HCT116 (cell line): ENCODE measurements around the gene TCP11L2. TPM values are rescaled to one million over a fixed set of nuclear protein-coding genes. Genes with fewer than 3 reads are reported as not detected.

Source experiments
- ATAC-seq: fragments of 200-7000 bp; cut with Tn5 transposase; 2 replicates; pipeline ENCODE4 v1.9.1; 2020; ENCODE audit warnings: mild to moderate bottlenecking, moderate library complexity
- BruUV-seq: library from RNA; stranded (reverse); fragments of 400-500 nt; replicated peaks from 2 replicates; lab custom pipeline; 2021; lab: Mats Ljungman, UMichigan
- CTCF ChIA-PET: fragments of 300-600 bp; sonication (Branson Sonifier 250); formaldehyde crosslinking; loops from one replicate; lab custom pipeline; 2021; ENCODE audit warnings: antibody characterized with exemption; lab: Charles Lee
- POLR2A ChIA-PET: fragments of 300-600, 350-600 bp; sonication (Branson Sonifier 250); formaldehyde crosslinking; loops from one replicate; lab custom pipeline; 2021; ENCODE audit warnings: antibody characterized with exemption; lab: Charles Lee
- RAD21 ChIA-PET, 2 experiments: fragments of 300-600 bp; sonication (Branson Sonifier 250); formaldehyde crosslinking; loops; one replicate each; lab custom pipeline; 2023; ENCODE audit warnings: low total read pairs in 2 of 2; ENCODE audit not compliant: uncharacterized antibody in 2 of 2, unreplicated experiment in 2 of 2, low non-redundant PET in 1 of 2; lab: Charles Lee
- DNase-seq: peaks from one replicate; pipeline ENCODE4 v3.0.0-alpha.2; 2010; ENCODE audit warnings: low read depth, low spot score
- H2AFZ ChIP-seq: fragments of 200-600 bp; shearing (Covaris generic), sonication (generic); 2 replicates; pipeline ENCODE4 v1.6.1; 2017; ENCODE audit warnings: low read depth, mixed run types, mixed read lengths, antibody characterized with exemption, low read length; ENCODE audit not compliant: poor library complexity, severe bottlenecking
- H3K27ac ChIP-seq: 2 replicates; pipeline ENCODE4 v1.5.1; 2012; ENCODE audit warnings: low read depth, low read length
- H3K27me3 ChIP-seq: fragments of 200-600 bp; sonication (generic); 2 replicates; pipeline ENCODE4 v1.6.1; 2016; ENCODE audit warnings: mixed run types, low read length, mixed read lengths; ENCODE audit not compliant: insufficient read depth
- H3K36me3 ChIP-seq, 2 experiments: fragments of 200-500 bp in 1 of 2; fragments of 200-600 bp in 1 of 2; sonication (Bioruptor generic) in 1 of 2; sonication (generic) in 1 of 2; 2 replicates each; pipeline versions ENCODE4 v1.5.1 to v1.6.1; 2014 to 2016; ENCODE audit warnings: low read length in 2 of 2, inconsistent platforms in 1 of 2, mixed read lengths in 1 of 2, mixed run types in 1 of 2; ENCODE audit not compliant: insufficient read depth in 2 of 2, control insufficient read depth in 1 of 2
- H3K4me1 ChIP-seq, 2 experiments: fragments of 200-600 bp in 1 of 2; sonication (generic) in 1 of 2; 2 replicates each; pipeline versions ENCODE4 v1.5.1 to v1.6.1; 2012 to 2017; ENCODE audit warnings: low read length in 2 of 2, inconsistent platforms in 1 of 2, mild to moderate bottlenecking in 1 of 2, mixed read lengths in 1 of 2, mixed run types in 1 of 2, moderate library complexity in 1 of 2; ENCODE audit not compliant: insufficient read depth in 2 of 2, control insufficient read depth in 1 of 2
- H3K4me2 ChIP-seq: fragments of 200-600 bp; sonication (generic); 2 replicates; pipeline ENCODE4 v1.6.1; 2017; ENCODE audit warnings: mixed run types, low read length, mixed read lengths
- H3K4me3 ChIP-seq, 2 experiments: fragments of 200-600 bp in 1 of 2; sonication (generic) in 1 of 2; replicated peaks in 1 of 2; 2 replicates each; pipeline ENCODE4 v1.5.1; 2011 to 2016; ENCODE audit warnings: low read length in 2 of 2, control low read depth in 1 of 2, low read depth in 1 of 2, mild to moderate bottlenecking in 1 of 2, mixed read lengths in 1 of 2, mixed run types in 1 of 2
- H3K79me2 ChIP-seq: fragments of 200-600 bp; sonication (generic); 2 replicates; pipeline ENCODE4 v1.6.1; 2017; ENCODE audit warnings: mild to moderate bottlenecking, mixed run types, low read length, moderate library complexity, mixed read lengths; ENCODE audit not compliant: insufficient read depth
- H3K9ac ChIP-seq: fragments of 200-600 bp; sonication (generic); 2 replicates; pipeline ENCODE4 v1.6.1; 2016; ENCODE audit warnings: low read length, mixed read lengths
- H3K9me2 ChIP-seq: fragments of 200-600 bp; sonication (generic), shearing (Covaris generic); 2 replicates; pipeline ENCODE4 v1.6.1; 2017; ENCODE audit warnings: mixed run types, mild to moderate bottlenecking, moderate library complexity; ENCODE audit not compliant: insufficient read depth
- H3K9me3 ChIP-seq, 2 experiments: fragments of 200-500 bp in 1 of 2; fragments of 200-600 bp in 1 of 2; sonication (Bioruptor generic) in 1 of 2; sonication (generic) in 1 of 2; 2 replicates each; pipeline ENCODE4 v1.6.1; 2014 to 2017; ENCODE audit warnings: low read length in 2 of 2, mixed read lengths in 2 of 2, inconsistent platforms in 1 of 2, low read depth in 1 of 2, mild to moderate bottlenecking in 1 of 2, mixed run types in 1 of 2, moderate library complexity in 1 of 2; ENCODE audit not compliant: control insufficient read depth in 1 of 2, insufficient read depth in 1 of 2
- H4K20me1 ChIP-seq: fragments of 200-600 bp; sonication (generic), shearing (Covaris generic); 2 replicates; pipeline ENCODE4 v1.6.1; 2017; ENCODE audit warnings: mixed run types, mild to moderate bottlenecking, moderate library complexity; ENCODE audit not compliant: insufficient read depth
- CEBPB ChIP-seq: IDR thresholded peaks from 2 replicates; pipeline ENCODE4 v1.6.1; 2012; ENCODE audit warnings: low read depth
- EGR1 ChIP-seq: IDR thresholded peaks from 2 replicates; pipeline ENCODE4 v1.6.1; 2012; ENCODE audit warnings: low read depth
- ELF1 ChIP-seq: IDR thresholded peaks from 2 replicates; pipeline ENCODE4 v1.6.1; 2012; ENCODE audit warnings: low read depth, borderline replicate concordance
- EZH2 ChIP-seq: fragments of 200-600 bp; sonication (generic); IDR thresholded peaks from 2 replicates; pipeline ENCODE4 v1.6.1; 2017; ENCODE audit warnings: antibody characterized with exemption, mixed run types
- FOSL1 ChIP-seq: IDR thresholded peaks from 2 replicates; pipeline ENCODE4 v1.6.1; 2012; ENCODE audit warnings: low read depth
- POLR2A ChIP-seq: IDR thresholded peaks from 2 replicates; pipeline ENCODE4 v1.7.0; 2011; ENCODE audit warnings: borderline replicate concordance; ENCODE audit not compliant: insufficient read depth, insufficient read length; ENCODE audit errors: extremely low read depth
- RAD21 ChIP-seq: IDR thresholded peaks from 2 replicates; pipeline ENCODE4 v1.6.1; 2012; ENCODE audit warnings: low read depth, mild to moderate bottlenecking
- REST ChIP-seq: IDR thresholded peaks from 2 replicates; pipeline ENCODE4 v1.6.1; 2012; ENCODE audit warnings: low read depth
- SP1 ChIP-seq: IDR thresholded peaks from 2 replicates; pipeline ENCODE4 v1.6.1; 2012; ENCODE audit warnings: low read depth
- SRF ChIP-seq: IDR thresholded peaks from 2 replicates; pipeline ENCODE4 v1.6.1; 2012; ENCODE audit warnings: low read depth
- TCF7L2 ChIP-seq: IDR thresholded peaks from 2 replicates; pipeline ENCODE4 v1.7.0; 2011; ENCODE audit warnings: borderline replicate concordance, inconsistent platforms; ENCODE audit not compliant: insufficient read depth, insufficient read length; ENCODE audit errors: extremely low read depth
- YY1 ChIP-seq: IDR thresholded peaks from 2 replicates; pipeline ENCODE4 v1.6.1; 2011; ENCODE audit warnings: low read length, low read depth, moderate library complexity, mild to moderate bottlenecking; ENCODE audit not compliant: insufficient replicate concordance; ENCODE audit errors: extremely low read depth
- intact Hi-C: fragments of 100-400 bp; cut with micrococcal nuclease; formaldehyde crosslinking; loops from 2 replicates; pipeline ENCODE4 v1.10.0; 2022
- total RNA-seq: library from RNA; stranded (reverse); gene quantifications from one replicate; pipeline ENCODE4 v1.2.1, GENCODE V29; 2021; ENCODE audit not compliant: unreplicated experiment
- TF ChIP-seq, protein P1 (sequence below), 3 experiments: fragments of 200-600 bp in 1 of 3; sonication (generic) in 1 of 3; IDR thresholded peaks in 2 of 3; conservative IDR thresholded peaks in 1 of 3; 2 replicates each; pipeline ENCODE4 v1.5.1; 2012 to 2017; ENCODE audit warnings: low read depth in 2 of 3, low read length in 2 of 3, antibody characterized with exemption in 1 of 3, borderline replicate concordance in 1 of 3, control low read depth in 1 of 3, mild to moderate bottlenecking in 1 of 3, mixed read lengths in 1 of 3, mixed run types in 1 of 3, moderate library complexity in 1 of 3; ENCODE audit not compliant: insufficient read depth in 1 of 3
- TF ChIP-seq, protein P2 (sequence below): IDR thresholded peaks from 2 replicates; pipeline ENCODE4 v1.6.1; 2011; ENCODE audit warnings: mild to moderate bottlenecking, low read length, moderate library complexity; ENCODE audit not compliant: insufficient replicate concordance; ENCODE audit errors: extremely low read depth

The TCP11L2 gene
- total RNA-seq, 1 experiment from 2014 or later: 14.4 TPM

DNA sequence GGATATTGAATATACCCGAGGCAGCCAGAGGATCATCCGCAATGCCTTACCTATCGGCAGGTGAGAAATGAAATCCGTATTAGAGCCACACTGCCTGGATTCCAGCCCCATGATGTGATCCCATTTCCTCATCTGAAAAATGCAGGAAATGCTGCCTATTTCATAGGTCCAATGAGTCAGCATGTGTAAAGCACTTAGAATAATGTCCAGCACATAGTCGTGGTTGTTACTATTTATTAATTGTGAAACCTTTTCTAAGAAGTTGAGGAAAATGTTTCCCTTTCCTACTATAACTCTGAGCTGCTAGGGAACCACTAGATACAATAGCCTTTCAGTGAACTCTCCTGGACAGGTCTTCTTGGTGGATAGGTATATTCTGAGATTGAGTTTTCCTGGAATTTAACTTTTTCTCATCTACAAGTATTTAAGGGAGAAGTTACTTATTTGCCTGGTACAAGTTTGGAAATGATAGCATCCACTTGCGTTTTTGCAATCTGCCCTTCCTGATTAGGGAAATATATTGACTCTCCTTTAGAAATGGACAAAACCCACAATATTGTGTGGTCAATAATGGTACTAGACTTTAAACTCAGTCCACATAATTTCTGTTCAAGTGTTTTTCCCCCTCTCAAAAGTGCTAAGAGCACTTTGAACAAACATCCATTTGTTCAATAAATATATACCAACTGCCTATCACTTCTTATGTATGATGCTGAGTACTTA lies 67.3 kb downstream of the TCP11L2 start:
- intact Hi-C loops: no loop called here
- ChIA-PET RAD21 (no interaction called here), CTCF (no interaction called here), POLR2A (no interaction called here)
- Histone ChIP-seq H3K27me3 (no peaks in the 10 kb centered on the region), H3K9me2 (no peaks in the 10 kb centered on the region), H3K36me3 (peaks cover 0 to 11% of the 10 kb centered on the region in 2 experiments; a peak in 2 of 4 replicates), H4K20me1 (no peaks in the 10 kb centered on the region), H3K9ac (peak overlapping the region; percentile 18; the same call in 1 of the 2 replicates), H3K4me2 (peak overlapping the region; percentile 43), H3K27ac (no peak overlapping the region; the same call in 1 of the 2 replicates), H3K4me1 (peaks cover 0 to 14% of the 10 kb centered on the region in 2 experiments; a peak in 2 of 4 replicates), H3K4me3 (no peak overlapping the region), H2AFZ (no peak overlapping the region), H3K79me2 (no peaks in the 10 kb centered on the region; the same call in 1 of the 2 replicates), H3K9me3 (no peaks in the 10 kb centered on the region)
- DNase-seq (no peak), ATAC-seq (peak; percentile 50)
- no TSS peak for BruUV-seq
- TF ChIP-seq REST (no peak), TCF7L2 (no peak), CEBPB (0 out of 2 replicates have a peak, but pooled peaks have one; percentile 53), POLR2A (no peak), SRF (no peak), RAD21 (no peak), YY1 (no peak), FOSL1 (peak; percentile 34; the same call in 1 of the 2 replicates), EZH2 (no peak), EGR1 (no peak), ELF1 (no peak), SP1 (no peak)
- TF ChIP-seq, protein P1, sequence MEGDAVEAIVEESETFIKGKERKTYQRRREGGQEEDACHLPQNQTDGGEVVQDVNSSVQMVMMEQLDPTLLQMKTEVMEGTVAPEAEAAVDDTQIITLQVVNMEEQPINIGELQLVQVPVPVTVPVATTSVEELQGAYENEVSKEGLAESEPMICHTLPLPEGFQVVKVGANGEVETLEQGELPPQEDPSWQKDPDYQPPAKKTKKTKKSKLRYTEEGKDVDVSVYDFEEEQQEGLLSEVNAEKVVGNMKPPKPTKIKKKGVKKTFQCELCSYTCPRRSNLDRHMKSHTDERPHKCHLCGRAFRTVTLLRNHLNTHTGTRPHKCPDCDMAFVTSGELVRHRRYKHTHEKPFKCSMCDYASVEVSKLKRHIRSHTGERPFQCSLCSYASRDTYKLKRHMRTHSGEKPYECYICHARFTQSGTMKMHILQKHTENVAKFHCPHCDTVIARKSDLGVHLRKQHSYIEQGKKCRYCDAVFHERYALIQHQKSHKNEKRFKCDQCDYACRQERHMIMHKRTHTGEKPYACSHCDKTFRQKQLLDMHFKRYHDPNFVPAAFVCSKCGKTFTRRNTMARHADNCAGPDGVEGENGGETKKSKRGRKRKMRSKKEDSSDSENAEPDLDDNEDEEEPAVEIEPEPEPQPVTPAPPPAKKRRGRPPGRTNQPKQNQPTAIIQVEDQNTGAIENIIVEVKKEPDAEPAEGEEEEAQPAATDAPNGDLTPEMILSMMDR (IDR thresholded peaks at IDR 0.05 in 2 of 3, conservative IDR thresholded peaks at IDR 0.05 in 1 of 3; ENCODE audit: borderline replicate concordance in 1 of 3, insufficient read depth in 1 of 3, low read depth in 2 of 3, low read length in 2 of 3): no peak
- TF ChIP-seq, protein P2, sequence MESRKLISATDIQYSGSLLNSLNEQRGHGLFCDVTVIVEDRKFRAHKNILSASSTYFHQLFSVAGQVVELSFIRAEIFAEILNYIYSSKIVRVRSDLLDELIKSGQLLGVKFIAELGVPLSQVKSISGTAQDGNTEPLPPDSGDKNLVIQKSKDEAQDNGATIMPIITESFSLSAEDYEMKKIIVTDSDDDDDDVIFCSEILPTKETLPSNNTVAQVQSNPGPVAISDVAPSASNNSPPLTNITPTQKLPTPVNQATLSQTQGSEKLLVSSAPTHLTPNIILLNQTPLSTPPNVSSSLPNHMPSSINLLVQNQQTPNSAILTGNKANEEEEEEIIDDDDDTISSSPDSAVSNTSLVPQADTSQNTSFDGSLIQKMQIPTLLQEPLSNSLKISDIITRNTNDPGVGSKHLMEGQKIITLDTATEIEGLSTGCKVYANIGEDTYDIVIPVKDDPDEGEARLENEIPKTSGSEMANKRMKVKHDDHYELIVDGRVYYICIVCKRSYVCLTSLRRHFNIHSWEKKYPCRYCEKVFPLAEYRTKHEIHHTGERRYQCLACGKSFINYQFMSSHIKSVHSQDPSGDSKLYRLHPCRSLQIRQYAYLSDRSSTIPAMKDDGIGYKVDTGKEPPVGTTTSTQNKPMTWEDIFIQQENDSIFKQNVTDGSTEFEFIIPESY: no peak
